GM12891 (cell line): ENCODE data around the gene FOXF1.

Experiments used
- POLR2A ChIP-seq: IDR thresholded peaks from 2 replicates; pipeline ENCODE4 v1.6.1; 2011; ENCODE audit warnings: low read depth, low read length, control low read depth
- POLR2AphosphoS5 ChIP-seq: IDR thresholded peaks from 2 replicates; pipeline ENCODE4 v1.6.1; 2011; ENCODE audit warnings: low read depth, low read length, control low read depth
- POU2F2 ChIP-seq: IDR thresholded peaks from 2 replicates; pipeline ENCODE4 v1.6.1; 2011; ENCODE audit warnings: low read depth, mild to moderate bottlenecking, control low read depth, low read length, moderate library complexity
- TAF1 ChIP-seq: IDR thresholded peaks from 2 replicates; pipeline ENCODE4 v1.6.1; 2011; ENCODE audit warnings: low read depth, low read length, control low read depth

GRCh38 chr16:86462334-86463084, 47.8 kb upstream of the FOXF1 start:
- no peak for TF ChIP-seq POLR2A
- no peak for TF ChIP-seq POLR2AphosphoS5
- no peak for TF ChIP-seq TAF1
- no peak for TF ChIP-seq POU2F2
